LNCAP (cell line): ENCODE data around the gene PNMT.
A peak's percentile ranks its signal among the peaks of the same experiment; 100 is the strongest.

Experiments used
- TF ChIP-seq, protein P1 (sequence below): fragments of 450-650 bp; IDR thresholded peaks from 2 replicates; pipeline ENCODE4 v1.5.1; 2017; ENCODE audit warnings: mild to moderate bottlenecking

PNMT gene

GRCh38 chr17:39652587-39653315, 15.5 kb upstream of the PNMT start:
- TF ChIP-seq, protein P1, sequence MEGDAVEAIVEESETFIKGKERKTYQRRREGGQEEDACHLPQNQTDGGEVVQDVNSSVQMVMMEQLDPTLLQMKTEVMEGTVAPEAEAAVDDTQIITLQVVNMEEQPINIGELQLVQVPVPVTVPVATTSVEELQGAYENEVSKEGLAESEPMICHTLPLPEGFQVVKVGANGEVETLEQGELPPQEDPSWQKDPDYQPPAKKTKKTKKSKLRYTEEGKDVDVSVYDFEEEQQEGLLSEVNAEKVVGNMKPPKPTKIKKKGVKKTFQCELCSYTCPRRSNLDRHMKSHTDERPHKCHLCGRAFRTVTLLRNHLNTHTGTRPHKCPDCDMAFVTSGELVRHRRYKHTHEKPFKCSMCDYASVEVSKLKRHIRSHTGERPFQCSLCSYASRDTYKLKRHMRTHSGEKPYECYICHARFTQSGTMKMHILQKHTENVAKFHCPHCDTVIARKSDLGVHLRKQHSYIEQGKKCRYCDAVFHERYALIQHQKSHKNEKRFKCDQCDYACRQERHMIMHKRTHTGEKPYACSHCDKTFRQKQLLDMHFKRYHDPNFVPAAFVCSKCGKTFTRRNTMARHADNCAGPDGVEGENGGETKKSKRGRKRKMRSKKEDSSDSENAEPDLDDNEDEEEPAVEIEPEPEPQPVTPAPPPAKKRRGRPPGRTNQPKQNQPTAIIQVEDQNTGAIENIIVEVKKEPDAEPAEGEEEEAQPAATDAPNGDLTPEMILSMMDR = no peak

- TF ChIP-seq, protein P1 = no peak
Measured at GRCh38 chr17:39653316-39653661, 15.0 kb upstream of the PNMT start.

DNA sequence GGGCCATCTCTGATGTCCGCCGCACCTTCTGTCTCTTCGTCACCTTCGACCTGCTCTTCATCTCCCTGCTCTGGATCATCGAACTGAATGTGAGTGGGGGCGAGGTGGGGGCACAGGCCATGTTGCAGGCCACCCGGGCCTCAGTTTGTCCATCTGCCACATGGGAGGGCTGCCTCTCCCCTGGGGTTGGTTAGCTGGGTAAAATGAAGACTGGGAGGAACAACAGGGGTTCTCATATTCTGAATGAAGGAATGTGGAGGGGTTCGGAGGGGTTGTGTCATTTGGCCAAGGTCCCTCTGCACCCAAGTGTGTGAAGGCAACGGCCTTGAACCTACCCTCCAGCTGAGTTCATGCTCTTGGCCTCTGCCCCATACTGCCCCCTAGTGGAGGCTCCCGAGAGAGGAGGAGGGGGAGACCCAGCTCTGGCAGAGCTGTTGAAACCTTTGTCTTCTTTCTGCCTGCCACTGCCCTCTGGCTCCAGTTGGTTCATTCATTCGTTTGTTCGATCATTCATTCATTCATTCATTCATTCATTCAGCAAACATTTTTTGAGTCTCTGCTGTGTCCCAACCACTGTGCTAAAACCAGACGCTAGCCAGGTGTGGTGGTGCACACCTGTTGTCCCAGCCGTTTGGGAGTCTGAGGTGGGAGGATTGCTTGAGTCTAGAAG, 14.5 kb upstream of the PNMT start:
- TF ChIP-seq, protein P1 = peak; percentile 92

DNA sequence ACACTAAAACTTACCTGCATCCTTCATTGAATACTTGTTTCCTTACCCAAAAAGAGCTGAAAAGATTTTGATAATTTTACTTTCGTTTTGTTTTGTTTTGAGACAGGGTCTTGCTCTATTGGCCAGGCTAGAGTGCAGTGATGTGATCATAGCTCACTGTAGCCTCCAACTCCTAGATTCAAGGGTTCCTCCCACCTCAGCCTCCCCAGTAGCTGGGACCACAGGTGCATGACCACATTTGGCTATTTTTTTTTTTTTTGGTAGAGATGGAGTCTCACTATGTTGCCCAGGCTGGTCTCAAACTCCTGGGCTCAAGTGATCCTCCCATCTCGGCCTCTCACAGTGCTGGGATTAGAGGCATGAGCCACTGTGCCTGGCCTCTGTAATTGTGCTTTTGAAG, 13.1 kb upstream of the PNMT start:
- TF ChIP-seq, protein P1 = no peak

DNA sequence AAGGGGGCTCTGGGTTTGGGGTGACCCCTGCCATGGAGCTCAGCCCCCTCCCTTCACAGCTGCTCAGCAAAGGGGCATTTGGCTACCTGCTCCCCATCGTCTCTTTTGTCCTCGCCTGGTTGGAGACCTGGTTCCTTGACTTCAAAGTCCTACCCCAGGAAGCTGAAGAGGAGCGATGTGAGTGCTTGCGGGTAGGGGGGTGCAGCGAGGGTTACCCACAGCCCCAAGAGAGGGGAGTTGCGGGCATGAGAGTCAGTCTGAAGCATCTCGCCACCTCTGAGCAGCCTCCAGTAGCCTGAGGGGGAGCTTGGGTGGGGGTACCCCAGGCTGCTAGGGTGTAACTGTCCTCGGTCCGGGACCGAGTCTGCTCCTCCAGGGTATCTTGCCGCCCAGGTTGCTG, 9.9 kb upstream of the PNMT start:
- TF ChIP-seq, protein P1 = no peak

DNA sequence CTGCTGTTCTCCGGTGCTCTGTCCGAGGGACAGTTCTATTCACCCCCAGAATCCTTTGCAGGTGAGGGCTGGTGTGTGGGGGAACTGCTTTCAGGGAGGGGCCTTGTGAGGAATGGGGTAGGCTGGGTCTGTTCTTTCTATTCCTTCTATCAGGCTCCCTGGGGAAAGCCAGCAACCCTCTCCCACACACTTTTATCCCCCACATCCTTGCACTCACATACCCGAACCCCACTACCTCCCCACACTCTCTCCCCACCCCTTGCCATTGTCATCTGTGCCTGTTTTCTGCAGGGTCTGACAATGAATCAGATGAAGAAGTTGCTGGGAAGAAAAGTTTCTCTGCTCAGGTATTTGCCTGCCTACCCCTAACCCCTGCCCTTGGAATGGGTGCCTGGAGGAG, 9.5 kb upstream of the PNMT start:
- TF ChIP-seq, protein P1 = no peak

DNA sequence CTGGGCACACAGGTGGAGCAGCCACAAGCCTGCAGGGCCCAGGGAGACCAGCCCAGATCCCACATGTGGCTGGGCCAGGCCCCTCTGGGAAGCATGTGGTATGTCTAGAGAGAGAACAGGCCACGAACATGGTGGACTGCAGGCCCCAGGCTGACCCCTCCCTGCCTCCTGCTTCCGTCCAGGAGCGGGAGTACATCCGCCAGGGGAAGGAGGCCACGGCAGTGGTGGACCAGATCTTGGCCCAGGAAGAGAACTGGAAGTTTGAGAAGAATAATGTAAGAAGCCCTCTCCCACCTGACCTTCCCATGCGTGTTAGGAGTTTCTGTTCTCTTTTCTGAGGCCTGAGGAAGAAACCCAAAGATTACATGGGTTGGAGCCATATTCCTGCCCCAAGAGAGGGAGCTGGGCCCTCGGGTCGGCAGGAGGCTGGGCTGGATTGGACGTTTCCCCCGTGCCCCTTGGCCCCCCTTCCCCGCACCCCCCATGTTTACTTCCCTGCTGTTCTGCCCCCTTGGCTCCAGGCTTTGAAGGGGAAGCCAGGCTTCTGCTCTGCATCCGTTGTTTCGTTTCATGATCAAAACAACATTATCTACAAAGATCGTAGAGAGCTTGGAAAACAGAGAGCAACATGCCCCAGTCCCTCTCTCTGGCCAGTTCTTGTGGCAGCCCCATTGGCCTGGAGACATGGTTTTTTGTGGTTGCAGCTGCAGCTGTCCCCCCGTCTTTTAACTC, 8.8 kb upstream of the PNMT start:
- TF ChIP-seq, protein P1 = no peak
